VCaP (cell line): ENCODE data around the gene RELA.

Experiments
- H3K27ac ChIP-seq: fragments of 450-650 bp; 2 replicates; pipeline ENCODE4 v1.5.1; 2017
- CTCF ChIP-seq: fragments of 450-650 bp; conservative IDR thresholded peaks from 2 replicates; pipeline ENCODE4 v1.5.1; 2017; ENCODE audit warnings: mild to moderate bottlenecking, moderate library complexity

The RELA gene

GRCh38 chr11:65636108-65637031, 26.3 kb downstream of the RELA start:
- H3K27ac ChIP-seq, result peak overlapping the region; percentile 73

GRCh38 chr11:65634905-65635731, 27.6 kb downstream of the RELA start:
- TF ChIP-seq CTCF, result no peak
- peak overlapping the region; percentile 73 for H3K27ac ChIP-seq

More at GRCh38 chr11:65636108-65637031, 26.3 kb downstream of the RELA start:
- no peak for TF ChIP-seq CTCF

- 0 out of 2 replicates have a peak overlapping the region, but pooled peaks have one; percentile 1 for H3K27ac ChIP-seq
- no peak for TF ChIP-seq CTCF
These were observed 28.3 kb downstream of the RELA start for GRCh38 chr11:65634440-65634839.

GRCh38 chr11:65634109-65634436, 28.6 kb downstream of the RELA start:
- peak overlapping the region; percentile 1; the same call in 1 of the 2 replicates for H3K27ac ChIP-seq
- TF ChIP-seq CTCF, result no peak

GRCh38 chr11:65633390-65634108, 29.2 kb downstream of the RELA start:
- H3K27ac ChIP-seq, result peak overlapping the region; percentile 1; the same call in 1 of the 2 replicates
- no peak for TF ChIP-seq CTCF

GRCh38 chr11:65630215-65630614, 32.5 kb downstream of the RELA start:
- H3K27ac ChIP-seq, result no peak overlapping the region
- TF ChIP-seq CTCF, result no peak
